H9 (cell line): Measurements from ENCODE around the gene GID8. TPM values are rescaled to one million over a fixed set of nuclear protein-coding genes. Genes with fewer than 3 reads are reported as not detected.

Experiments
- DNase-seq: peaks from one replicate; pipeline ENCODE4 v3.0.0-alpha.2; 2017
- H2AFZ ChIP-seq: one replicate; pipeline ENCODE4 v1.6.1; 2013; ENCODE audit warnings: mild to moderate bottlenecking, low read length, control low read depth, moderate library complexity
- H2AK5ac ChIP-seq: 2 replicates; pipeline ENCODE4 v1.6.1; 2013; ENCODE audit warnings: low read length, control low read depth, mixed read lengths; ENCODE audit not compliant: insufficient read length
- H2BK120ac ChIP-seq: one replicate; pipeline ENCODE4 v1.6.1; 2013; ENCODE audit warnings: low read depth, mild to moderate bottlenecking, low read length, control low read depth, inconsistent platforms; ENCODE audit not compliant: poor library complexity, severe bottlenecking
- H2BK12ac ChIP-seq: 2 replicates; pipeline ENCODE4 v1.6.1; 2013; ENCODE audit warnings: low read length, control low read depth, mixed read lengths, low read depth; ENCODE audit not compliant: insufficient read length
- H2BK15ac ChIP-seq: 2 replicates; pipeline ENCODE4 v1.6.1; 2013; ENCODE audit warnings: low read depth, low read length, control low read depth
- H2BK20ac ChIP-seq: one replicate; pipeline ENCODE4 v1.6.1; 2013; ENCODE audit warnings: low read depth, mild to moderate bottlenecking, low read length, control low read depth, inconsistent platforms; ENCODE audit not compliant: poor library complexity, severe bottlenecking
- H2BK5ac ChIP-seq: 2 replicates; pipeline ENCODE4 v1.6.1; 2013; ENCODE audit warnings: low read length, control low read depth, mixed read lengths; ENCODE audit not compliant: insufficient read length
- H3K14ac ChIP-seq: 2 replicates; pipeline ENCODE4 v1.6.1; 2013; ENCODE audit warnings: low read length, control low read depth; ENCODE audit not compliant: insufficient read depth
- H3K18ac ChIP-seq: 2 replicates; pipeline ENCODE4 v1.6.1; 2013; ENCODE audit warnings: low read depth, mild to moderate bottlenecking, mixed read lengths, low read length, control low read depth; ENCODE audit not compliant: insufficient read length
- H3K23ac ChIP-seq: 2 replicates; pipeline ENCODE4 v1.6.1; 2013; ENCODE audit warnings: low read length, control low read depth, mixed read lengths, low read depth; ENCODE audit not compliant: insufficient read length
- H3K23me2 ChIP-seq: 2 replicates; pipeline ENCODE4 v1.6.1; 2013; ENCODE audit warnings: low read depth, mild to moderate bottlenecking, mixed read lengths, low read length, control low read depth; ENCODE audit not compliant: insufficient read length, poor library complexity, severe bottlenecking
- H3K27ac ChIP-seq: 2 replicates; pipeline ENCODE4 v1.5.1; 2013; ENCODE audit warnings: low read length, control low read depth, mixed read lengths, low read depth; ENCODE audit not compliant: insufficient read length
- H3K27me3 ChIP-seq: 2 replicates; pipeline ENCODE4 v1.6.1; 2013; ENCODE audit warnings: low read length, control low read depth, inconsistent platforms; ENCODE audit not compliant: insufficient read depth
- H3K4ac ChIP-seq: 2 replicates; pipeline ENCODE4 v1.6.1; 2013; ENCODE audit warnings: low read depth, mild to moderate bottlenecking, control low read depth, inconsistent platforms, low read length, moderate library complexity
- H3K4me1 ChIP-seq: 2 replicates; pipeline ENCODE4 v1.6.1; 2013; ENCODE audit warnings: low read length, control low read depth, inconsistent platforms; ENCODE audit not compliant: insufficient read depth
- H3K4me2 ChIP-seq: 2 replicates; pipeline ENCODE4 v1.6.1; 2013; ENCODE audit warnings: low read length, control low read depth, mixed read lengths; ENCODE audit not compliant: insufficient read length, insufficient read depth
- H3K56ac ChIP-seq: 2 replicates; pipeline ENCODE4 v1.6.1; 2013; ENCODE audit warnings: low read depth, mild to moderate bottlenecking, mixed read lengths, low read length, control low read depth; ENCODE audit not compliant: insufficient read length
- H3K79me1 ChIP-seq: 2 replicates; pipeline ENCODE4 v1.6.1; 2013; ENCODE audit warnings: low read depth, mild to moderate bottlenecking, moderate library complexity, low read length, control low read depth, inconsistent platforms; ENCODE audit not compliant: insufficient read depth, poor library complexity, severe bottlenecking
- H3K79me2 ChIP-seq: 2 replicates; pipeline ENCODE4 v1.6.1; 2013; ENCODE audit warnings: low read length, control low read depth, inconsistent platforms; ENCODE audit not compliant: insufficient read depth
- H3K9ac ChIP-seq: 2 replicates; pipeline ENCODE4 v1.6.1; 2013; ENCODE audit warnings: low read length, control low read depth, mixed read lengths; ENCODE audit not compliant: insufficient read length; ENCODE audit errors: extremely low read depth
- H3K9me3 ChIP-seq: one replicate; pipeline ENCODE4 v1.6.1; 2013; ENCODE audit warnings: low read depth, low read length, inconsistent platforms; ENCODE audit not compliant: control insufficient read depth
- H3T11ph ChIP-seq: one replicate; pipeline ENCODE4 v1.6.1; 2013; ENCODE audit warnings: mild to moderate bottlenecking, low read length, control low read depth, inconsistent platforms
- H4K20me1 ChIP-seq: one replicate; pipeline ENCODE4 v1.6.1; 2013; ENCODE audit not compliant: control insufficient read depth, insufficient read length, insufficient read depth
- H4K5ac ChIP-seq: 2 replicates; pipeline ENCODE4 v1.6.1; 2013; ENCODE audit warnings: low read depth, mild to moderate bottlenecking, mixed read lengths, low read length, control low read depth; ENCODE audit not compliant: insufficient read length
- H4K8ac ChIP-seq: replicated peaks from 2 replicates; pipeline ENCODE4 v1.6.1; 2013; ENCODE audit warnings: low read length, control low read depth, mixed read lengths, low read depth; ENCODE audit not compliant: insufficient read length
- H4K91ac ChIP-seq: 2 replicates; pipeline ENCODE4 v1.6.1; 2013; ENCODE audit warnings: low read depth, mild to moderate bottlenecking, moderate library complexity, mixed read lengths, low read length, control low read depth; ENCODE audit not compliant: insufficient read length
- H3K27ac Mint-ChIP-seq, 3 experiments: 2 replicates in 2 of 3; 3 replicates in 1 of 3; pipeline ENCODE4 v1.8.0; 2020 to 2021; ENCODE audit warnings: mixed read lengths in 3 of 3, mild to moderate bottlenecking in 1 of 3, moderate library complexity in 1 of 3
- H3K27me3 Mint-ChIP-seq: 2 replicates; pipeline ENCODE4 v1.8.0; 2021; ENCODE audit warnings: low read depth, mild to moderate bottlenecking, moderate library complexity, mixed read lengths
- H3K36me3 Mint-ChIP-seq, 3 experiments: 2 replicates in 2 of 3; 3 replicates in 1 of 3; pipeline ENCODE4 v1.8.0; 2020 to 2021; ENCODE audit warnings: low read depth in 3 of 3, mixed read lengths in 3 of 3; ENCODE audit not compliant: insufficient read depth in 1 of 3
- H3K4me1 Mint-ChIP-seq, 2 experiments: 2 replicates each; pipeline ENCODE4 v1.8.0; 2020; ENCODE audit warnings: mixed read lengths in 2 of 2
- H3K4me3 Mint-ChIP-seq, 2 experiments: 2 replicates in 1 of 2; 3 replicates in 1 of 2; pipeline ENCODE4 v1.8.0; 2020 to 2021; ENCODE audit warnings: mild to moderate bottlenecking in 2 of 2, mixed read lengths in 2 of 2, moderate library complexity in 1 of 2
- H3K9me3 Mint-ChIP-seq, 2 experiments: 2 replicates in 1 of 2; 3 replicates in 1 of 2; pipeline ENCODE4 v1.8.0; 2020; ENCODE audit warnings: mild to moderate bottlenecking in 2 of 2, mixed read lengths in 2 of 2, moderate library complexity in 1 of 2
- WGBS: extraction: QIAGEN DNeasy Blood & Tissue Kit; methylation state at CpG from one replicate; pipeline ENCODE4 v1.1.7; 2013; ENCODE audit warnings: missing lambda C conversion rate, low lambda C conversion rate, mixed read lengths; ENCODE audit not compliant: insufficient read length; ENCODE audit errors: extremely low coverage; 5-methylcytosine and 5-hydroxymethylcytosine counted together
- total RNA-seq: library from RNA; stranded (reverse); gene quantifications from 2 replicates; pipeline ENCODE4 v1.2.1, GENCODE V29; 2021
- TF ChIP-seq, protein P1 (sequence below): fragments of 200-600 bp; sonication (generic); conservative IDR thresholded peaks from 3 replicates; pipeline ENCODE4 v1.8.0; 2021; ENCODE audit warnings: antibody characterized with exemption, mild to moderate bottlenecking

GID8 gene
- total RNA-seq, 1 experiment from 2014 or later, result 60.9 TPM

DNA sequence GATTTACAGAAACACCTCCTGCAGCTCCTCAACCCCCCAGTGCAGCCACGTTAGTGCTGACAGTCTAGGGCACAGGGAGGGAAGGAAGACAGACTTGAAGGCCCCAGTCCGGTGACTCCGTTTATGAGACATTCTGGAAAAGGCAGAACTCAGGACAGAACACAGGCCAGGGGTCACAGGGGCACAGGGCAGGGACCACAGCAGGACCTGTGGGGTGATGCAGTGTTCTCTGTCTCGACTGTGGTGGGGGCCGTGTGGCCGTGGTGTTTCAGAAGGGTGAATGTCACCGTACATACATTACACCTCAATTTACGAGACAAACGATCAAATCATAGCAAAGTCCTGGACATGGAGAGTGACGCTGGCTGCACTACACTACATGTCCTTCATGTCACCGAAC lies 57.5 kb downstream of the GID8 start:
- no peak overlapping the region for H3K23ac ChIP-seq
- no peak overlapping the region for H2AK5ac ChIP-seq
- H3K4me2 ChIP-seq, result no peak overlapping the region
- no peak overlapping the region for H2BK20ac ChIP-seq
- H4K5ac ChIP-seq, result no peak overlapping the region
- no peak overlapping the region for H3K18ac ChIP-seq
- TF ChIP-seq, protein P1, sequence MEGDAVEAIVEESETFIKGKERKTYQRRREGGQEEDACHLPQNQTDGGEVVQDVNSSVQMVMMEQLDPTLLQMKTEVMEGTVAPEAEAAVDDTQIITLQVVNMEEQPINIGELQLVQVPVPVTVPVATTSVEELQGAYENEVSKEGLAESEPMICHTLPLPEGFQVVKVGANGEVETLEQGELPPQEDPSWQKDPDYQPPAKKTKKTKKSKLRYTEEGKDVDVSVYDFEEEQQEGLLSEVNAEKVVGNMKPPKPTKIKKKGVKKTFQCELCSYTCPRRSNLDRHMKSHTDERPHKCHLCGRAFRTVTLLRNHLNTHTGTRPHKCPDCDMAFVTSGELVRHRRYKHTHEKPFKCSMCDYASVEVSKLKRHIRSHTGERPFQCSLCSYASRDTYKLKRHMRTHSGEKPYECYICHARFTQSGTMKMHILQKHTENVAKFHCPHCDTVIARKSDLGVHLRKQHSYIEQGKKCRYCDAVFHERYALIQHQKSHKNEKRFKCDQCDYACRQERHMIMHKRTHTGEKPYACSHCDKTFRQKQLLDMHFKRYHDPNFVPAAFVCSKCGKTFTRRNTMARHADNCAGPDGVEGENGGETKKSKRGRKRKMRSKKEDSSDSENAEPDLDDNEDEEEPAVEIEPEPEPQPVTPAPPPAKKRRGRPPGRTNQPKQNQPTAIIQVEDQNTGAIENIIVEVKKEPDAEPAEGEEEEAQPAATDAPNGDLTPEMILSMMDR, result no peak
- H2BK12ac ChIP-seq, result no peak overlapping the region
- peaks cover 2% of the 10 kb centered on the region for H4K20me1 ChIP-seq
- H2BK15ac ChIP-seq, result no peak overlapping the region
- no peaks in the 10 kb centered on the region for H3K23me2 ChIP-seq
- H3K27me3 ChIP-seq, result peaks cover 3% of the 10 kb centered on the region; the same call in 1 of the 2 replicates
- no peaks in the 10 kb centered on the region for H3K79me2 ChIP-seq
- no peaks in the 10 kb centered on the region; the same call in 1 of the 2 replicates for H3K4me1 ChIP-seq
- H3K56ac ChIP-seq, result no peak overlapping the region
- H3K27ac Mint-ChIP-seq, result no peak overlapping the region
- H3K4ac ChIP-seq, result no peak overlapping the region
- H2BK5ac ChIP-seq, result no peak overlapping the region
- H3K14ac ChIP-seq, result no peak overlapping the region
- no peak overlapping the region for H3K27ac ChIP-seq
- no peak overlapping the region for H3T11ph ChIP-seq
- no peak overlapping the region for H2AFZ ChIP-seq
- no peak overlapping the region for H2BK120ac ChIP-seq
- WGBS, result no CpG with 5 or more reads among the region's 11 CpGs
- H3K4me3 Mint-ChIP-seq, result no peak overlapping the region
- H3K9ac ChIP-seq, result no peak overlapping the region
- DNase-seq, result no peak
- H3K27me3 Mint-ChIP-seq, result peaks cover 57% of the 10 kb centered on the region
- no peaks in the 10 kb centered on the region for H3K79me1 ChIP-seq
- no peak overlapping the region for H4K8ac ChIP-seq
- no peaks in the 10 kb centered on the region for H3K9me3 ChIP-seq
- peaks cover 0 to 3% of the 10 kb centered on the region in 2 experiments; a peak in 2 of 5 replicates for H3K9me3 Mint-ChIP-seq
- peaks cover 15 to 44% of the 10 kb centered on the region in 2 experiments; a peak in 3 of 4 replicates for H3K4me1 Mint-ChIP-seq
- no peak overlapping the region for H4K91ac ChIP-seq
- no peaks in the 10 kb centered on the region for H3K36me3 Mint-ChIP-seq
